Measurements from ENCODE around the gene ITGAL. TPM values are rescaled to one million over a fixed set of nuclear protein-coding genes. Genes with fewer than 3 reads are reported as not detected.

Gene ITGAL
- total and polyA plus RNA-seq, 2 of the 13 experiments (the other 11 are each of a cell fraction or from before 2014, with no cell fraction given), result 0.86 to 1.2 TPM

GRCh38 chr16:30488764-30489605 lies 16.4 kb downstream of the ITGAL start (continued):
- TF ChIP-seq HNF1B (CRISPR knock-in tag; IDR thresholded peaks at IDR 0.05) (peak; percentile 84), ZBTB40 (IDR thresholded peaks at IDR 0.05) (no peak), ZBTB40 (CRISPR knock-in tag; IDR thresholded peaks at IDR 0.05) (peak; percentile 58; the same call in 1 of the 2 replicates), ZBTB20 (CRISPR knock-in tag; IDR thresholded peaks at IDR 0.05; ENCODE audit: borderline replicate concordance, low read depth) (peak; percentile 62; the same call in 1 of the 2 replicates), POLR2AphosphoS5 (IDR thresholded peaks at IDR 0.05; ENCODE audit: low read depth, low read length) (no peak), SUZ12 (IDR thresholded peaks at IDR 0.05; ENCODE audit: low read depth, low read length) (no peak), ZNF318 (CRISPR knock-in tag; IDR thresholded peaks at IDR 0.05) (no peak), BATF2 (CRISPR knock-in tag; IDR thresholded peaks at IDR 0.05) (no peak)
